ENCODE data around the gene F12. TPM values are rescaled to one million over a fixed set of nuclear protein-coding genes. Genes with fewer than 3 reads are reported as not detected.

F12 gene
- total RNA-seq, 2 experiments from 2014 or later, result 3.8 TPM; not detected in 1

- intact Hi-C loops (cut with micrococcal nuclease; ENCODE audit: unreplicated experiment), result loop anchor here (5.0 kb wide), 1 partner anchor 346 kb away; no protein-coding TSS in a partner anchor
- POLR2A ChIA-PET, result interaction anchor here (0.6 to 1.4 kb wide), 7 partner anchors 12 to 163 kb away, joined by 3 to 9 read pairs (median 4); partner anchors contain the start of gene PRR7
- no TSS peak for BruUV-seq (replicated peaks)
Measured at GRCh38 chr5:177457852-177458681, 48.7 kb upstream of the F12 start.

GRCh38 chr5:177456976-177457851 is 47.9 kb upstream of the F12 start:
- ChIA-PET POLR2A (interaction anchor here (0.6 to 1.4 kb wide), 7 partner anchors 11 to 163 kb away, joined by 3 to 9 read pairs (median 4); partner anchors contain the start of gene PRR7), CTCF (ENCODE audit: unreplicated experiment) (interaction anchor here (0.5 to 1.1 kb wide), 6 partner anchors 38 to 1074 kb away, joined by 3 to 6 read pairs (median 4); no protein-coding TSS in a partner anchor)
- Histone ChIP-seq H2AFZ (ENCODE audit: low read length) (no peak overlapping the region), H3K4me1 (ENCODE audit: insufficient read depth, low read length, poor library complexity, severe bottlenecking) (peaks cover 27% of the 10 kb centered on the region), H3K27ac (ENCODE audit: low read depth, low read length, poor library complexity, severe bottlenecking) (peak overlapping the region; percentile 90), H3K9me2 (ENCODE audit: insufficient read depth, low read length) (no peaks in the 10 kb centered on the region), H4K20me1 (ENCODE audit: insufficient read depth, low read length) (peaks cover 8% of the 10 kb centered on the region), H3K36me3 (ENCODE audit: insufficient read depth, low read length) (no peaks in the 10 kb centered on the region; the same call in 1 of the 2 replicates), H3K4me3 (ENCODE audit: low read depth, low read length, poor library complexity, severe bottlenecking) (peak overlapping the region; percentile 27), H3K9me3 (ENCODE audit: low read length) (no peaks in the 10 kb centered on the region), H3K79me2 (ENCODE audit: insufficient read depth, low read depth, low read length) (no peaks in the 10 kb centered on the region), H3K4me2 (ENCODE audit: low read length) (peak overlapping the region; percentile 44)
- TF ChIP-seq CTCF (conservative IDR thresholded peaks at IDR 0.05; ENCODE audit: low read length) (0 out of 2 replicates have a peak, but pooled peaks have one; percentile 36), EZH2phosphoT487 (IDR thresholded peaks at IDR 0.05; ENCODE audit: borderline replicate concordance, low read depth, low read length) (no peak)
- intact Hi-C loops (cut with micrococcal nuclease; ENCODE audit: unreplicated experiment), result loop anchor here (1.0 to 5.0 kb wide), 2 partner anchors 31 to 345 kb away; partner anchors contain the start of gene GRK6
- peak; percentile 95 for DNase-seq (ENCODE audit: low spot score)
- BruUV-seq (replicated peaks), result no TSS peak

More at GRCh38 chr5:177457852-177458681, 48.7 kb upstream of the F12 start:
- DNase-seq (ENCODE audit: low spot score), result no peak
- no peak overlapping the region for H3K27ac ChIP-seq (ENCODE audit: low read depth, low read length, poor library complexity, severe bottlenecking)
- no peaks in the 10 kb centered on the region for H3K36me3 ChIP-seq (ENCODE audit: insufficient read depth, low read length)
- CTCF ChIA-PET (ENCODE audit: unreplicated experiment), result interaction anchor here (0.5 to 1.1 kb wide), 4 partner anchors 37 to 348 kb away, joined by 3 to 6 read pairs (median 4); no protein-coding TSS in a partner anchor
- H2AFZ ChIP-seq (ENCODE audit: low read length), result no peak overlapping the region
- no peaks in the 10 kb centered on the region for H3K9me3 ChIP-seq (ENCODE audit: low read length)
- H3K4me3 ChIP-seq (ENCODE audit: low read depth, low read length, poor library complexity, severe bottlenecking), result no peak overlapping the region
- TF ChIP-seq EZH2phosphoT487 (IDR thresholded peaks at IDR 0.05; ENCODE audit: borderline replicate concordance, low read depth, low read length), result no peak
- no peak for TF ChIP-seq CTCF (conservative IDR thresholded peaks at IDR 0.05; ENCODE audit: low read length)
- H3K9me2 ChIP-seq (ENCODE audit: insufficient read depth, low read length), result no peaks in the 10 kb centered on the region
- no peaks in the 10 kb centered on the region for H3K79me2 ChIP-seq (ENCODE audit: insufficient read depth, low read depth, low read length)
- no peak overlapping the region for H3K4me2 ChIP-seq (ENCODE audit: low read length)
- H4K20me1 ChIP-seq (ENCODE audit: insufficient read depth, low read length), result peaks cover 8% of the 10 kb centered on the region
- H3K4me1 ChIP-seq (ENCODE audit: insufficient read depth, low read length, poor library complexity, severe bottlenecking), result peaks cover 27% of the 10 kb centered on the region
